ENCODE results near the gene TMED1. TPM values are rescaled to one million over a fixed set of nuclear protein-coding genes. Genes with fewer than 3 reads are reported as not detected.
A peak's percentile ranks its signal among the peaks of the same experiment; 100 is the strongest.

TMED1 gene
- total and polyA plus RNA-seq, 2 of the 13 experiments (the other 11 are each of a cell fraction or from before 2014, with no cell fraction given) = 48.3 to 51.8 TPM

GRCh38 chr19:10871711-10872545 lies 35.9 kb upstream of the TMED1 start (continued):
- no peak for TF ChIP-seq ZNF7 (CRISPR knock-in tag; IDR thresholded peaks at IDR 0.05)
- TF ChIP-seq TBL1XR1 (IDR thresholded peaks at IDR 0.05; ENCODE audit: borderline replicate concordance, low read length, partially characterized antibody) = no peak
- peak; percentile 50; the same call in 1 of the 2 replicates for TF ChIP-seq UBTF (CRISPR knock-in tag; IDR thresholded peaks at IDR 0.05)
- no peak for TF ChIP-seq TMF1 (CRISPR knock-in tag; IDR thresholded peaks at IDR 0.05; ENCODE audit: low read depth)
- TF ChIP-seq ZNF335 (CRISPR knock-in tag; IDR thresholded peaks at IDR 0.05) = no peak
- no peak for TF ChIP-seq ZBTB3 (CRISPR knock-in tag; IDR thresholded peaks at IDR 0.05; ENCODE audit: borderline replicate concordance, low read depth)
- TF ChIP-seq ZNF234 (CRISPR knock-in tag; conservative IDR thresholded peaks at IDR 0.05) = no peak
- TF ChIP-seq ADNP (CRISPR knock-in tag; IDR thresholded peaks at IDR 0.05) = no peak
- no peak for TF ChIP-seq ZNF326 (CRISPR knock-in tag; IDR thresholded peaks at IDR 0.05; ENCODE audit: borderline replicate concordance)
- no peak for TF ChIP-seq SMAD9 (CRISPR knock-in tag; IDR thresholded peaks at IDR 0.05)
- TF ChIP-seq ZNF710 (CRISPR knock-in tag; IDR thresholded peaks at IDR 0.05; ENCODE audit: borderline replicate concordance) = no peak
- TF ChIP-seq ZNF816 (CRISPR knock-in tag; IDR thresholded peaks at IDR 0.05; ENCODE audit: borderline replicate concordance) = no peak
- TF ChIP-seq ZNF180 (CRISPR knock-in tag; IDR thresholded peaks at IDR 0.05; ENCODE audit: borderline replicate concordance, low read depth) = no peak
- TF ChIP-seq FOXJ3 (CRISPR knock-in tag; IDR thresholded peaks at IDR 0.05; ENCODE audit: borderline replicate concordance) = no peak
- no peak for TF ChIP-seq ATF5 (CRISPR knock-in tag; IDR thresholded peaks at IDR 0.05; ENCODE audit: low read depth)
- no peak for TF ChIP-seq MZF1 (CRISPR knock-in tag; IDR thresholded peaks at IDR 0.05; ENCODE audit: borderline replicate concordance)
- TF ChIP-seq NR2F2 (IDR thresholded peaks at IDR 0.05; ENCODE audit: borderline replicate concordance, low read depth) = no peak
- no peak for TF ChIP-seq FOXO1 (CRISPR knock-in tag; IDR thresholded peaks at IDR 0.05)
- TF ChIP-seq HOXA9 (CRISPR knock-in tag; IDR thresholded peaks at IDR 0.05; ENCODE audit: borderline replicate concordance) = no peak
- TF ChIP-seq DZIP1 (CRISPR knock-in tag; IDR thresholded peaks at IDR 0.05) = no peak
